Left renal pelvis (tissue), 4 donors: ENCODE measurements around the gene DEF6. TPM values are rescaled to one million over a fixed set of nuclear protein-coding genes. Genes with fewer than 3 reads are reported as not detected.
A peak's percentile ranks its signal among the peaks of the same experiment; 100 is the strongest.

Experiments
- DNase-seq, 4 donors: peaks; one replicate each; pipeline ENCODE4 v3.0.0-alpha.2; 2013; ENCODE audit warnings: low read depth in 4 of 4, low spot score in 3 of 4
- polyA plus RNA-seq, 4 donors: library from polyadenylated mRNA; unstranded; fragments of 120-200 nt; gene quantifications; one replicate each; pipeline ENCODE4 v1.2.1, GENCODE V29; 2013; ENCODE audit not compliant: insufficient read length in 4 of 4

Gene DEF6
- polyA plus RNA-seq, 4 donors, result 3.3 to 7.6 (median 5.5) TPM

DNA sequence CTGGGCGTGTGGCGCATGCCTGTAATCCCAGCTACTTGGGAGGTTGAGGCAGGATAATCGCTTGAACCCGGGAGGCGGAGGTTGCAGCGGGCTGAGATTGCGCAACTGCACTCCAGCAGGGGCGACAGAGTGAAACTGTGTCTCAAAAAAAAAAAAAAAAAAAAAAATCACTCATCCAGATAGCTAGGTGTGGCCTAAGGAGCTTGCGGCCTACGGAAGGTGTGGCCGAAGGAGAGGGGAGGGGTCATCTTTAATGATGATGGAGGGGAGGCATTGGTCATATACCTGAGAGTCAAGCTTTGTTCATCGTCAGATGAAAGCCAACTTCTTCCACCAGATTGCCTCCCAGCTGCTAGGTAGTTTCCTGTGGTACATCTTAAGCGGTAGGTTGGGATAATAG lies 43.9 kb downstream of the DEF6 start:
- no peak for DNase-seq

DNA sequence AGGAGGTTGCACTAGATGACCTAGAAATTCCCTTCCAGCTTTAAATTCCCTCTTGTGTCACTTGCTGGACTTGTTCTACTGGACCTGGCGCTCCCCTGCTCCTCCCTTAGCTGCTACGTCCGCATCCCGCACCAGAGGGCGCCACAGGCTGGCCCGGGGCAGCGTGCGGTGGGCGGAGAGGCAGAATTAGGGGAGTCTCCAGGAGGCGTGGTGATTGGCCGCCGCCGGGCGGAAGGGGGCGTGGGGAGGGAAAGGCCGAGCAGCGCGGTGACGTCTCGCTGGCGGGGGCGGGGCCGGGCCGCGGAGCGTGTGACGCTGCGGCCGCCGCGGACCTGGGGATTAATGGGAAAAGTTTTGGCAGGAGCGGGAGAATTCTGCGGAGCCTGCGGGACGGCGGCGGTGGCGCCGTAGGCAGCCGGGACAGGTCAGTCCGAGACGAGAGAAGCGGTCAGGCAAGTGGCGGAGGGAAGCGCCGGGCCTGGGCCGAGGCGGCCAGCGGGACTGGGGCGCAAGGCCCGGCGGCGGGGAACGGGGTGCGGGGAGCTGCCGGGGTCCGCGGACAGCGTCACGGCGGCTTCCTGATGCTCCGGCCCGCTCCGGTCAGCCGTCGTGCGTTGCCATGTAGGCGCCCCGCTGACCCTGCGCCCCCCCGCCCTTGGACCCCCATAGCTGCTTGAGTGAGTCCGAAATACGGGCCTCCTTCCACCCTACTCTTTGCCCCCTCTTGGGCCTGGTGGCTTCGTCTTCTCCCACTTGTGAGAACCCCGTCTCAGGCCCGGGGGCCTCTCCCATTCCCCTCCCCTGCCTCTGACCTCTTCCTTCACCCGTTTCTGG lies 44.9 kb downstream of the DEF6 start, which contains the start of gene PPARD:
Gene PPARD (plus strand): TSS at position 301 of the 834 bp plus-strand sequence. CDS start 68,530 bp downstream, outside the sequence.
- DNase-seq, result peak; percentile 90 to 92 (median 90)

GRCh38 chr6:35343092-35343834 lies 45.6 kb downstream of the DEF6 start:
- no peak for DNase-seq

GRCh38 chr6:35343835-35344550 lies 46.4 kb downstream of the DEF6 start:
- no peak for DNase-seq

DNA sequence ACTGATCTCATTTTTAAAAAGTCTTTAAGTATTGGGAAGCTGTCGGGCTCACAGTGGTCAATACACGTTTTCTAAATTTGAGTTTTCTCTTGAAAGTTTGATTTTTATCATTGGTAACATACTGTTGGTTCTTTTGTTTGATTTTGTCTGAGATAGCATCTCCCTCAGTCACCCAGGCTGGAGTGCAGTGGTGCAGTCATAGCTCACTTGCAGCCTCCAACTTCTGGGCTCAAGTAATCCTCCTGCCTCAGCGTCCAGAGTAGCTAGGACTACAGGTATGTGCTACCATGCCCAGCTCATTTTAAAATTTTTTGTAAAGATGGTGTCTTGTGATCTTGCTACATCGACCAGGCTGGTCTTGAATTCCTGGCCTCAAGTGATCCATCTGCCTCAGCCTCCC lies 53.8 kb downstream of the DEF6 start:
- no peak for DNase-seq

GRCh38 chr6:35352735-35353134 lies 55.1 kb downstream of the DEF6 start:
- DNase-seq, result no peak

DNA sequence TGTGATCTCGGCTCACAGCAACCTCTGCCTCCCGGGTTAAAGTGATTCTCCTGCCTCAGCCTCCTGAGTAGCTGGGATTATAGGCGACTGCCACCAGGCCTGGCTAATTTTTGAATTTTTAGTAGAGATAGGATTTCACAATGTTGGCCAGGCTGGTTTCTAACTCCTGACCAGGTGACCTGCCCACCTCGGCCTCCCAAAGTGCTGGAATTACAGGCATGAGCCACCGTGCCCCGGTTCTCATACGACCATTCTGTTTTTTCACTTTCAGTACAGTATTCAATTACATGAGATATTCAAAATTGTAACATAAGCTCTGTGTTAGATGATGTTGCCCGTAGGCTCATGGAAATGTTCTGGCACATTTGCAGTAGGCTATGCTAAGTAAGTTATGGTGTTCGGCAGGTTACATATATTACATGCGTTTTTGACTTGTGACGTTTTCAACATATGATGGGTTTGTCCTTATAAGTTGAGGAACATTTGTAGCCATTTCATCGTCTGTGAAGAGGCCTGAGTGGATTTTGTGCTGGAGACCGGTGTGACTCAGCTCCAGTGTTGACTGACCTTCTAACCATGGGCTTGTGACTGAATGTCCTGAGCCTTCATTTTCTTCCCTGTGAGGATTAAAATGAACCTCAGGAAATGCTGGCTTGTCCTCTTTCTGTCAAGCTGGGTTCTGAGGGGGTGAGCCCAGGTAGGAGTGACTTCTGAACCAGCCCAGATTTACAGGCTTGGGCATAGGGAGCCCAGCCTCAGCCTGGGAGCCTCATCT lies 56.9 kb downstream of the DEF6 start:
- no peak for DNase-seq

DNA sequence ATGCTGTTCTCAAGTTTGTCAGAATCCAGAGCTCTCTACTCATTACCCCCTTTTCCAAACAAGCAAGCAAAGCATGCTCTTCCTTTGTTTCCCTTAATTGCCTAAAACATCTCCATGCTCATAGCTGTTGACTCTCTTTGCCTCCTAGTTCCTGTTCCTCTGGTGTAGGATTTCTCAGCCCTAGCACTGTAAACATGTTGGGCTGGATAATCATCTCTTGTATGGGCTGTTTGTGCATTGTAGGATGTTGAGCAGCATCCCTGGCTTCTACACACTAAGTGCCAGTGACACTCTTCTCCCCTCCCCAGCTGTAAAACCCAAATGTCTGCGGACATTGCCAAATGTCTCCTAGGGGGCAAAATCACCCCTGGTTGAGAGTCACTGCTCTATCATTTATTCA lies 58.8 kb downstream of the DEF6 start:
- no peak for DNase-seq

GRCh38 chr6:35357677-35358076 lies 60.1 kb downstream of the DEF6 start:
- DNase-seq, result no peak

DNA sequence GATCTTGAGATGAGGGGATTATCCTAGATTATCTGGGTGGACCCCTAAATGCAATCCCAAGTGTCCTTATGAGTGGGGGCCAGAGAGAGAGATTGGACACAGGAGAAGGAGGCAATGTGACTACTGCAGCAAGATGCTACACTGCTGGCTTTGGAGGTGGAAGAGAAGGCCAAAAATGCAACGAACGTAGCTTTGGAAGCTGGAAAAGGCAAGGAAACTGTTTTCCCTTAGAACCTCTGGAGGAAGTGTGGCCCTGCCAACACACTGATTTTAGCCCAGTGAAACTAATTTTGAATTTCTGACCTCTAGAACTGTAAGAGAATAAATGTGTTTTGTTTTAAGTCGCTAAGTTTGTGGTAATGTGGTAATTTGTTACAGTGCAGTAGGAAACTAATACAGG lies 60.5 kb downstream of the DEF6 start:
- no peak for DNase-seq

- DNase-seq, result no peak
Measured at GRCh38 chr6:35359346-35359743, 61.7 kb downstream of the DEF6 start.

DNA sequence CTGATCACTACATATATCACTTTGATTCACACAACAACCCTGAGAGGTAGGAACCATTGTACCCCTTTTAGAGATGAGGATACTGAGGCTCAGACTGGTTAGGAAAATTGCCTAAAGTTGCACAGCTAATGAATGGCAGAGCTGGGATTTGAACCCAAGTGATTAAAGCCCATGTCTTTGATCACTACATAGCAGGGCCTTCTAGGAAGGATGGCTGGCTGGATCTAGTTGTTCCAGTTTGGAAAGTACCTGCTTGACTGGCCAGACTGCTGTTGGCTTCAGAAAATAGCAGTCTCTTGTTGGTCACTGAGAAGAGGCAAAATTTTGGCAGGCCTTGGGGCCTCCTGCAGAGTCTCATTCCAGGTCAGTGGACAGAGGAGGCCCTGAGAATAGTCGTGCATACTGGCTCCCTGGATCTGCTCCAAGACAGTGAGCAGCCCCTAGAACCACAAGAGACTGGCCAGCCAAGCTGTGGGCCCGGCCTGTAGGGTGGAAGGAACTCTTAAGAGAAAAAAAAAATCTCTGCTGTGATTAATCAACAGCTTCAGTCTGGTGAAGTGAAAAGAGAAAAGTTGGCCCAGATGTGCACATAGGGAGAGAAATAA lies 62.2 kb downstream of the DEF6 start:
- DNase-seq, result no peak

DNA sequence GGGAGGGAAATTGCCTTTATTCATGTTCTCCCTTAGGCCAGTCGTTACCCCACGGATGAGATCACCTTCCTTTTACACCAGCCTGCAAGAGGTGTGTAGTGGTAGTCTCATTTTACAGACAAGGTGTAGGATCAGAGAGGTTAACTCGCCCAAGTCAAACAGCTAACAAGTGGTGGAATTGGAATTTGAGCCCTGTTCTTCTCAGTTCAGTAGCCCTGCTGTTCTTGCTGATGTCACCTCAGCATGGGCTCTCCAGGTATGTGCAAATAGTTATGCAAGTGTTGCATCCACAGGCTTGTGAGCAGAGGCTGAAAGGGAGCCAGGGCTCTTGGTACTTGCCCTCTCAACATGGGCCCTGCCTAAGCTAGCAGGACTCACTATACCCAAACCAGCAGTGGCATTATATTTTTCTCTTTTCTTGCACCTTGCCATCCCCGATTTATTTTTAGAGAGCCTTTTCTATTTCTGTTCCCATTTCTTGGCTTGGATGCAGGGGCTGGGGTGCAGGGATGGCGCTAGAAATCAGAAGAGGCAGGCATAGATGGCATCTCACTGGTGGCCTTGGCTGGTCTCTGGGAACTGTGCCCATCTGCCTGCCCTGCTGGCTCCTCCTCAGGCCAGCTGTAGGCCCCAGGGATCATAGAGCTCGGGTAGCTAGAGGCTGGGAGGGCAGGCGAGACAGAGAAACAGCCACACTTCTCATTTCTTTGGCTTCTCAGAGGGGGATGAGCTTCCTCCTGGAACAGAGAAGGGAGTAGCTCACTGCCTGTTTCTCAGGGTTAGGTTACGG lies 62.9 kb downstream of the DEF6 start:
- DNase-seq, result no peak

DNA sequence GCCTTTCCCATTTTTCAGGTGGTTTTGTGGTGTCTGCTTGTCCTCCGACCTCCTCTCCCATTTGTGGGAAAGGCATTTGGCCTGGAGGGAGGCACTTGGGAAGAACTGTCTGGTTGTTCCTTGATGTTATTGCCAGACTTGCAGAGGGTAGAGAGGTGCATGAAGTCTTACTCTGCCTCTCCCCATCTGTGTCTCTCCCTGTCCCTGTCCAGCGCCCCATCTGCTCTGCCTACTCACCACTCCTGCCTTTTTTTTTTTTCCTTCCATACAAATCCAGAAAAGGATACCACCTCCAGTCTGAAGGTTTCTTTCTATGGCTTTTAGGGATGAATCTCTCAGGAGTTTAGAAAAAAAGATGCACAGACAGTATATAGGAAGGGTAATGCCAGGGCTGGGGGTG lies 64.6 kb downstream of the DEF6 start:
- no peak for DNase-seq

GRCh38 chr6:35363293-35363750 lies 65.7 kb downstream of the DEF6 start:
- peak in 1 of 4 donors; percentile 64 for DNase-seq

- no peak for DNase-seq
Measured at GRCh38 chr6:35365594-35366203, 68.1 kb downstream of the DEF6 start.

GRCh38 chr6:35366204-35366596 lies 68.6 kb downstream of the DEF6 start:
- DNase-seq, result no peak

- DNase-seq, result no peak
Measured at GRCh38 chr6:35367646-35368037, 70.0 kb downstream of the DEF6 start.
